Measurements from ENCODE around the gene ITM2B.
"Not testable (repeated sequence)": the region's sequence is repeated elsewhere in the genome, so short reads cannot be mapped to it uniquely, and the experiment has no call there.

ITM2B gene

DNA sequence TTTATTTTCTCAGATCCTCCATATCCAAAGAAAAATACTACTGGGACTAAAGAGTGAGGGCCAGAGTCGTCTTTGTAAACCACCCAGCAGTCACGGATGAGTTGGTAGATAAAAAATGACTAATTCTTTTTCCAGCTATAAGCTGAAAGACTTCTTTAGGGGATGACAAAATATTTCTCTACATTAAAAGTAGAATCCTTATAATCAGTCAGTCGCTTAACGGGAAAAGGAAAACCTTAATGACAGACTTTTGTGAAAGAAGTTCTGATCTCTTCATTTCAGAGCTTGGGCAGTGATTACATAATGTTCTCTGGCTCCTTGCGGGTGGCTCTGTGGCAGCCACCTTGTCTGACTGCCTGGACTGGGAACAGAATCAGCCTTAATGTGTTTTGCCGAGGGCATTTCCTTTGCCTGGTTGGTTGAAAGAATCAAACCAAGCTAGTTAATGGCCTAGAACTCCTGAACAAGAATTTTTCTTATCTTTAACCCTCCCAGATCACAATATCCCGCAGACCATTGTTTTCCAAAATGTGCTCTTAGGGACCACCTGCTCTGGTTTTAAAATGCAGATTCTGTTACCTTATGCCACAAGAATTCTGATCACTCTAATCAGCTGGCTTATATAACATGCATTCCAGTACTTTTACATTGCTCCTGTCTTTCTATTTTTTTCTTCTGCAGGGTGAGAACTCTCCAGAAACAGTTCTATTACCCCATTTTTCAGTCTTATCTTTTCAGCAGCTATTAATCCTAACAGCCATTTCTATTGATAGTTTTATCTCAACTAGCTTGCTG lies 2.5 kb downstream of the ITM2B start:
- DNase-seq (ENCODE audit: low read depth), result peak; percentile 66
- TF ChIP-seq, protein P1, sequence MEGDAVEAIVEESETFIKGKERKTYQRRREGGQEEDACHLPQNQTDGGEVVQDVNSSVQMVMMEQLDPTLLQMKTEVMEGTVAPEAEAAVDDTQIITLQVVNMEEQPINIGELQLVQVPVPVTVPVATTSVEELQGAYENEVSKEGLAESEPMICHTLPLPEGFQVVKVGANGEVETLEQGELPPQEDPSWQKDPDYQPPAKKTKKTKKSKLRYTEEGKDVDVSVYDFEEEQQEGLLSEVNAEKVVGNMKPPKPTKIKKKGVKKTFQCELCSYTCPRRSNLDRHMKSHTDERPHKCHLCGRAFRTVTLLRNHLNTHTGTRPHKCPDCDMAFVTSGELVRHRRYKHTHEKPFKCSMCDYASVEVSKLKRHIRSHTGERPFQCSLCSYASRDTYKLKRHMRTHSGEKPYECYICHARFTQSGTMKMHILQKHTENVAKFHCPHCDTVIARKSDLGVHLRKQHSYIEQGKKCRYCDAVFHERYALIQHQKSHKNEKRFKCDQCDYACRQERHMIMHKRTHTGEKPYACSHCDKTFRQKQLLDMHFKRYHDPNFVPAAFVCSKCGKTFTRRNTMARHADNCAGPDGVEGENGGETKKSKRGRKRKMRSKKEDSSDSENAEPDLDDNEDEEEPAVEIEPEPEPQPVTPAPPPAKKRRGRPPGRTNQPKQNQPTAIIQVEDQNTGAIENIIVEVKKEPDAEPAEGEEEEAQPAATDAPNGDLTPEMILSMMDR (IDR thresholded peaks at IDR 0.05; ENCODE audit: insufficient read depth, low read depth, low read length, missing control alignments), result no peak
- peak overlapping the region; percentile 100 for H3K4me3 ChIP-seq (ENCODE audit: low read length)

DNA sequence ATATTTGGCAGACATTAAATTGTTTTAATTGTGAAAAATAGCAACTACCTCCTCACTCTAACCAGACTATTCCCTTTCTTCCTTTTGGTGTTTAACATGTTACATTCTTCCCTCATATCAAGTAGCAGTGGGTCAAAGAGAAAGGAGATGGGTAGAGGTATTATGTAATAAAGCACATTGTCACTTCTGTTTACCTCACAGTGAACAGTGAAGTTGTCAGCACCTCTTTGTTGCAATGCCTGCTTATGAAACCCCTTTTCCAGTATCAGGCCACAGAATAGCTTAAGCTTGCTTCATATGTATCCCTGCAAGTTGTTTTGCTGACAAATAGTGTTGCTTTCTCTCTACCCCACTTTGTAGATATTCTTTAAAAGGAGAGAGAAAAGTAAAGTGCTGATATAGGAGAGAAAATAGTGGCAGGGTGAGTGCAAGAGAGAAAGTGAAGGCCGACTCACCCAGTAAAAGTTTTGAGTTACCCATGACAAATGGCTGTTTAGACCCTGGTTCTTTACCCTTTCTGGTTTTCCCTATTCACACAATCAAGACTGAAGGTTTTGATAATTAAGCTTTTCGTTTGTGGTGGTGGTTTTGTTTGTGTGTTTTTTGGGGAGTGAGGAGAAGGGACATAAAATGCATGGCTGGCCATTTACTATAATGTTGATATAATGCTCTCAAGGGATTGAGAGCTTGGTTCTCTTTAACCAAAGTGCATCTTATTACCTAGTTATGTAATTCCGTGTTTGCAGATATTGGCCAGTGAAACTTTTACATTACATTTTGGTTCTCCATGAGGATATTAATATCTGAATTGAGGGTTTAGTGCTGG lies 3.7 kb downstream of the ITM2B start:
- peak overlapping the region; percentile 100 for H3K4me3 ChIP-seq (ENCODE audit: low read length)
- DNase-seq (ENCODE audit: low read depth), result peak; percentile 61
- TF ChIP-seq, protein P1 (IDR thresholded peaks at IDR 0.05; ENCODE audit: insufficient read depth, low read depth, low read length, missing control alignments), result no peak

DNA sequence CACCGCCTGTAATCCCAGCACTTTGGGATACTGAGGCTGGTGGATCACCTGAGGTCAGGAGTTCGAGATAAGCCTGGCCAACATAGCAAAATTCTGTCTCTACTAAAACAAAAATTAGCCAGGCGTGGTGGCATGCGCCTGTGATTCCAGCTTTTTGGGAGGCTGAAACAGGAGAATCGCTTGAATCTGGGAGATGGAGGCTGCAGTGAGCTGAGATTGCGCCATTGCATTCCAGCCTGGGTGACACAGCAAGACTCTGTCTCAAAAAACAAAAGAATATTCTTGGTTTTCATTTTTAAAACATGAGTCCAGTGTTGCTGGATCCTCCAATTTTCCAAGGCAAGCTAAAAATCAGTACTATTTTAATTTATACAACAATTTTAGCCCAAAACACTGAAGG lies 6.4 kb downstream of the ITM2B start:
- not testable (repeated sequence) for DNase-seq (ENCODE audit: low read depth); H3K4me3 ChIP-seq (ENCODE audit: low read length)

DNA sequence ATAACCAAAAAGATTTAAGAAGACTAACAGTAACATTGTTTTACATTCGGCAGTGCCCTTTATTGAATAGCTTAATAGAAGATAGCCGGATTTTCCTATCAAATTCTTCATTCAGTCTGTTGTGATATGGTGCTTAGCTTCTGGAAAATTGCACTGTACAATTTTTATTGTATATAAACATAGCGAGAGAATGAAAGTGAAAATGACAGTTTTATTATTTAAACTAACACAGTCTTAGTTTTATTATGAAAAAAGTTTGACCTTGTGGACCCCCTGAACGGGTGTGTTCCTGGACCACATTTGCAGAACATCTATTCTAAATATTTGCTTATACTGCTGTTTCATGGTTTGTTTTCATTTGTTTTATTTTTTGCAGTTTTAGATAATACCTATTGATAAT lies 8.6 kb downstream of the ITM2B start:
- no peak for DNase-seq (ENCODE audit: low read depth)
- H3K4me3 ChIP-seq (ENCODE audit: low read length), result no peak overlapping the region
- TF ChIP-seq, protein P1 (IDR thresholded peaks at IDR 0.05; ENCODE audit: insufficient read depth, low read depth, low read length, missing control alignments), result no peak

DNA sequence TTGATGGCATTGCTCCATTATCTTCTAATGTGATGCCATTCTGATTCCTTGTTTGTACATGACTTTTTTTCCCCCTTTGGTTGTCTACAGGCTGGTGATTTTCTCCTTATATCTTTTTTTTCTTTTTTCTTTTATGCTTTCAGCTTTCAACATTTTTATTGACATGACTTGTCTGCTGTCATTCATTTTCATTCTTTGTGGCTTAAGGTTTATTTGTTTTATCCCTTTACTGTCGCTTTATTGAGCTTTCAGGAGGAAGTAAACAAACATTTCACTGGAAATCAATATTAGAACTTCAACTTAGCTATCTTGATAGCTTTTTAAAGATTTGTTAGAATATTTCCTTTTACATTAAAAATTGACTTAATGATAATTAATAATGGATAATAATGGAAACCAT lies 9.7 kb downstream of the ITM2B start:
- TF ChIP-seq, protein P1 (IDR thresholded peaks at IDR 0.05; ENCODE audit: insufficient read depth, low read depth, low read length, missing control alignments), result no peak
- no peak overlapping the region for H3K4me3 ChIP-seq (ENCODE audit: low read length)
- DNase-seq (ENCODE audit: low read depth), result no peak

DNA sequence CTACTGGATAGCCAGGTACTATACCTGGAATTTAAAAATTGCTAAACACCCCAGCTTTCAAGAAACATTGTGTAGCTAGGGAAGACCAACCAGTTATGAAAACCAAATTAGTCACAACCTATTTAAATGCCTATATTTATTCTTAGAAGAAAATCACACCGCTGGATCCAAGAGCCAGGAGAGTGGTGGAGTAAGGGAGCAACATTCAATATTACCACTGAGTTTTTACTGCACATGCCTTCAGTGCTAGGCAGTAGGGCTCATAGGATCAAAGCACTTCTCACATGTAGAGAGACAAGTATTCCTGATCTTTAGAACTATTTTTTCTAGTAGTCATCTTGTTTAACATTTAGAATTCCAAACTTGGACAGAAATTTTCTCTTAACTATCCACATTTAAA lies 11.2 kb downstream of the ITM2B start:
- TF ChIP-seq, protein P1 (IDR thresholded peaks at IDR 0.05; ENCODE audit: insufficient read depth, low read depth, low read length, missing control alignments), result no peak
- H3K4me3 ChIP-seq (ENCODE audit: low read length), result no peak overlapping the region
- DNase-seq (ENCODE audit: low read depth), result no peak

DNA sequence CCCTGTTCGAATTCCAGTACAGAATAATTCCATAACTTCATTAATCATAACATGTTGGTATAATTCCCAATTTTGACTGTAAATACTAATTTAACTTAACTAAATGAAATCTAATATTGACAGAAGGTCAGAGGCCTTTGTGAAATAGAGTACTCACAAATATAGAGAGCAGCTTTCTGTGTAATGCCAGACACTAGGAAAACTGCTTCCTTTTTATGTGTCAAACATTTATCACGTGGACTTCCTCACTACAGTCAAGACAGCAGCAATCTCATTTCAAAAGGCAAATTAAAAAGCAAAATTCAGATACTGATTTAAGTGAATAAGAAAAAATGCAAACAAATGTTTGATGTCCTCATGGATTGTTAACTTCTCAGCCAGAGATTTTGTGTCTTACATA lies 13.1 kb downstream of the ITM2B start:
- TF ChIP-seq, protein P1 (IDR thresholded peaks at IDR 0.05; ENCODE audit: insufficient read depth, low read depth, low read length, missing control alignments), result no peak
- no peak overlapping the region for H3K4me3 ChIP-seq (ENCODE audit: low read length)
- no peak for DNase-seq (ENCODE audit: low read depth)

Data from epithelial cell of esophagus (primary cell).